ENCODE results near the gene DNAH11. TPM values are rescaled to one million over a fixed set of nuclear protein-coding genes. Genes with fewer than 3 reads are reported as not detected.

The DNAH11 gene
- total RNA-seq, 4 donors from 2014 or later: 0.35 to 19.0 (median 3.2) TPM

- Histone ChIP-seq H3K27me3 (no peaks in the 10 kb centered on the region), H3K27ac (no peak overlapping the region), H3K4me1 (no peaks in the 10 kb centered on the region), H3K4me3 (no peak overlapping the region), H3K9me3 (no peaks in the 10 kb centered on the region), H3K36me3 (no peaks in the 10 kb centered on the region)
- TF ChIP-seq POLR2A (IDR thresholded peaks at IDR 0.05): no peak
- TF ChIP-seq, protein P1, sequence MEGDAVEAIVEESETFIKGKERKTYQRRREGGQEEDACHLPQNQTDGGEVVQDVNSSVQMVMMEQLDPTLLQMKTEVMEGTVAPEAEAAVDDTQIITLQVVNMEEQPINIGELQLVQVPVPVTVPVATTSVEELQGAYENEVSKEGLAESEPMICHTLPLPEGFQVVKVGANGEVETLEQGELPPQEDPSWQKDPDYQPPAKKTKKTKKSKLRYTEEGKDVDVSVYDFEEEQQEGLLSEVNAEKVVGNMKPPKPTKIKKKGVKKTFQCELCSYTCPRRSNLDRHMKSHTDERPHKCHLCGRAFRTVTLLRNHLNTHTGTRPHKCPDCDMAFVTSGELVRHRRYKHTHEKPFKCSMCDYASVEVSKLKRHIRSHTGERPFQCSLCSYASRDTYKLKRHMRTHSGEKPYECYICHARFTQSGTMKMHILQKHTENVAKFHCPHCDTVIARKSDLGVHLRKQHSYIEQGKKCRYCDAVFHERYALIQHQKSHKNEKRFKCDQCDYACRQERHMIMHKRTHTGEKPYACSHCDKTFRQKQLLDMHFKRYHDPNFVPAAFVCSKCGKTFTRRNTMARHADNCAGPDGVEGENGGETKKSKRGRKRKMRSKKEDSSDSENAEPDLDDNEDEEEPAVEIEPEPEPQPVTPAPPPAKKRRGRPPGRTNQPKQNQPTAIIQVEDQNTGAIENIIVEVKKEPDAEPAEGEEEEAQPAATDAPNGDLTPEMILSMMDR (IDR thresholded peaks at IDR 0.05): no peak
- no peak for DNase-seq
Observed at GRCh38 chr7:21912305-21912704, 369.5 kb downstream of the DNAH11 start.

DNA sequence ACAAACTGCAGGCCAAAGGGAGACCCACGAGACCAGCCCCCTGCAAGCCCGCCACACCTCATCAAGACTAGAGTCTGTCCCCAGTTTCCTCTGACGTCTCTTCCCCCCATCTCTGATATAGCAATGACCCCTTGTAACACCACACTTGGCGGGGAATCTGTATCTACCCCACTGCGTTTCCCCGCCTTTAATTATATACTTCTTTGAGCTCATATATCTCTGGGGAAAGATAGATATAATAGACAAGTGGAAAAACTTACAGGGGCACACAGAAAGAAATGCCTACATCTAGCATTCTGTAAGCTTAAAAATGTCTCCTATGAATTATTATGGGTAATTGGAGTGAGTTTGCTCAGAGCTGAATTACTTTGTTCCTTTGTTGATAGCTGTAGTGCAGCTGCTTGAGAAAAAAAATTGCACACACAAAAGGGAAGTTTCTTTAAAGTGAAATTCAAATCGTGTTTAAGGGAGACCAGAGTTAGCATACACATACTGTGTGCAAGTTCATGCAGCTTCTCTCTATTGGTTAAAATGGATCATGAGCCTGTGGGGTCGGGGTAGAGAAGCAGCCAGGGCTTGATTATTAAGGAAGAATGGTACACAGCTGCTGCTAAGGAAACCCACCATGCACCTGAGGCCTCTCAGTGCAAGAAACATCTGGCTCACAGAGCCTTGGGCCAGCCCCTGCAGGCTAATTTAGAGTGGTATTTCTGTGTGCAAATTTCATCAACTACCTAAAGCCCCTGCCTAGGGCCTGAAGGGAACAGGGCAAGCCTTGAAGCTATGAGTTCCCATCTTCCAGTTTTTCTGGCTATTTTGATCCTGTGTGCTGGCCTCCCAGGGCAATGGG, 370.3 kb downstream of the DNAH11 start:
- Histone ChIP-seq H3K27ac (no peak overlapping the region), H3K9me3 (no peaks in the 10 kb centered on the region), H3K4me1 (no peaks in the 10 kb centered on the region), H3K4me3 (no peak overlapping the region), H3K36me3 (no peaks in the 10 kb centered on the region), H3K27me3 (no peaks in the 10 kb centered on the region)
- TF ChIP-seq POLR2A (IDR thresholded peaks at IDR 0.05): no peak
- TF ChIP-seq, protein P1 (IDR thresholded peaks at IDR 0.05): no peak
- DNase-seq: no peak

DNA sequence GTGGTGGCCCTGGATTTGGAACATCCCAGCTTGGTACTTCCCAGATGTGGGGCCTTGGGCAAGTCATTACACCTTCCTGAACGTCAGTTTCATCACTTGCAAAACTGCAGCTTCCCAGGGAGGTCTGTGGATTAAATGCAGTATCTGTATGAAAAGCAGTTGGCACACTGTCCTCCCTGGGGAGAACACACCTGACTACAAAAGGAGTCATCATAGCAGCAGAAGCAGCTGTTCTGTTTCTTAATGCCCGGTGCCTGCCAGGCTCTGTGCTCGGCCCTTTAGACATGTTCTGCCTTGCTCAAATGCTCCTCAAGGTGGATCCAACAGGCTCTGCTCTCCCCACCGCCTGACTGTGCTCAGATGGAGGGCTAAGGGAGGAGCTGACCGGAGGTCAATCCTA, 371.8 kb downstream of the DNAH11 start:
- no peak overlapping the region for H3K27ac ChIP-seq
- no peak for TF ChIP-seq POLR2A (IDR thresholded peaks at IDR 0.05)
- TF ChIP-seq, protein P1 (IDR thresholded peaks at IDR 0.05): no peak
- no peak overlapping the region for H3K4me3 ChIP-seq
- H3K36me3 ChIP-seq: no peaks in the 10 kb centered on the region
- H3K27me3 ChIP-seq: no peaks in the 10 kb centered on the region
- H3K9me3 ChIP-seq: no peaks in the 10 kb centered on the region
- no peaks in the 10 kb centered on the region for H3K4me1 ChIP-seq
- DNase-seq: no peak

GRCh38 chr7:21915140-21915539, 372.3 kb downstream of the DNAH11 start:
- Histone ChIP-seq H3K4me3 (no peak overlapping the region), H3K27ac (no peak overlapping the region), H3K4me1 (no peaks in the 10 kb centered on the region), H3K9me3 (no peaks in the 10 kb centered on the region), H3K36me3 (no peaks in the 10 kb centered on the region), H3K27me3 (no peaks in the 10 kb centered on the region)
- no peak for TF ChIP-seq POLR2A (IDR thresholded peaks at IDR 0.05)
- TF ChIP-seq, protein P1 (IDR thresholded peaks at IDR 0.05): no peak
- DNase-seq: no peak

GRCh38 chr7:21916176-21916575, 373.3 kb downstream of the DNAH11 start:
- Histone ChIP-seq H3K4me3 (no peak overlapping the region), H3K36me3 (no peaks in the 10 kb centered on the region), H3K27ac (no peak overlapping the region), H3K9me3 (no peaks in the 10 kb centered on the region), H3K27me3 (no peaks in the 10 kb centered on the region), H3K4me1 (no peaks in the 10 kb centered on the region)
- no peak for DNase-seq
- TF ChIP-seq, protein P1 (IDR thresholded peaks at IDR 0.05): no peak
- no peak for TF ChIP-seq POLR2A (IDR thresholded peaks at IDR 0.05)
